ENCODE measurements around the gene DNAH1.

DNAH1 gene

DNA sequence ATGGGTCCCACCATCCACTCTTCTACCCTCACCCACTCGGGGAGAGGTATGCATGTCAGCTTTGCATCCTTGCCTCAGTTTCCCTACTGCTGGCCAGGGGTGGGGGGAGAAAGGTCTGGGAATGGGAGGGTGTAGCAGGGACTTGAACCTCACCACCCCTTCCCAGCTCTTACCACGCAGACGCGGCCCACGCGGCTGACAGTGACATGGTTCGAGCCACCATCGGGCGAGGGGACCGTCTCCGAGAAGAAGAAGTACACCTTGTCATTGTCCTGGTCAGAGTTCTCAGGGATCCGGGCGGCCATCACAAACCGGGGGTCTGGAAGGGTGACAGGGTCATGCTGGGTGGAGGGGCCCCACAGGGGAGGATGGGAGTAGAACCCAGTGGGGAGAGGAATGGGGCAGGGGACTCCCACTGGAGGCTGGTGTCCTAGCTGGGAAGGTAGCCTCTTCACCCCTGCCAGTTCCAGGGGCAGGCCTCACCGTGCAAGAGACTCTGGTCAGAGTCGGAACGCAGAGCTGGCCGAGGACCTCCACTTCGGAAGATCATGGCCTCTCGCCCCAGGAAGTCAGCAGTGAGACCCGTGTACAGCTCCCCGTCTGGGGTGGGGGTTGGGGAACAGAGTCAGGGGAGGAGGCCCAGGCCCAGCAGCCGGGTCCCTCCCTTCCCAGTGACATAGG lies 125.1 kb downstream of the DNAH1 start:
- no peak for DNase-seq (ENCODE audit: low read depth)
- TF ChIP-seq, protein P1, sequence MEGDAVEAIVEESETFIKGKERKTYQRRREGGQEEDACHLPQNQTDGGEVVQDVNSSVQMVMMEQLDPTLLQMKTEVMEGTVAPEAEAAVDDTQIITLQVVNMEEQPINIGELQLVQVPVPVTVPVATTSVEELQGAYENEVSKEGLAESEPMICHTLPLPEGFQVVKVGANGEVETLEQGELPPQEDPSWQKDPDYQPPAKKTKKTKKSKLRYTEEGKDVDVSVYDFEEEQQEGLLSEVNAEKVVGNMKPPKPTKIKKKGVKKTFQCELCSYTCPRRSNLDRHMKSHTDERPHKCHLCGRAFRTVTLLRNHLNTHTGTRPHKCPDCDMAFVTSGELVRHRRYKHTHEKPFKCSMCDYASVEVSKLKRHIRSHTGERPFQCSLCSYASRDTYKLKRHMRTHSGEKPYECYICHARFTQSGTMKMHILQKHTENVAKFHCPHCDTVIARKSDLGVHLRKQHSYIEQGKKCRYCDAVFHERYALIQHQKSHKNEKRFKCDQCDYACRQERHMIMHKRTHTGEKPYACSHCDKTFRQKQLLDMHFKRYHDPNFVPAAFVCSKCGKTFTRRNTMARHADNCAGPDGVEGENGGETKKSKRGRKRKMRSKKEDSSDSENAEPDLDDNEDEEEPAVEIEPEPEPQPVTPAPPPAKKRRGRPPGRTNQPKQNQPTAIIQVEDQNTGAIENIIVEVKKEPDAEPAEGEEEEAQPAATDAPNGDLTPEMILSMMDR (IDR thresholded peaks at IDR 0.05; ENCODE audit: low read depth, low read length, missing control alignments) = no peak
- no peak overlapping the region for H3K4me3 ChIP-seq (ENCODE audit: low read depth, low read length)

- no peak for DNase-seq (ENCODE audit: low read depth)
- no peak overlapping the region for H3K4me3 ChIP-seq (ENCODE audit: low read depth, low read length)
- TF ChIP-seq, protein P1 (IDR thresholded peaks at IDR 0.05; ENCODE audit: low read depth, low read length, missing control alignments) = no peak
Observed at GRCh38 chr3:52441772-52442332, 125.7 kb downstream of the DNAH1 start.

GRCh38 chr3:52442409-52443267 lies 126.5 kb downstream of the DNAH1 start:
- TF ChIP-seq, protein P1 (IDR thresholded peaks at IDR 0.05; ENCODE audit: low read depth, low read length, missing control alignments) = no peak
- H3K4me3 ChIP-seq (ENCODE audit: low read depth, low read length) = no peak overlapping the region
- no peak for DNase-seq (ENCODE audit: low read depth)

GRCh38 chr3:52443268-52443610 lies 127.1 kb downstream of the DNAH1 start:
- TF ChIP-seq, protein P1 (IDR thresholded peaks at IDR 0.05; ENCODE audit: low read depth, low read length, missing control alignments) = no peak
- DNase-seq (ENCODE audit: low read depth) = no peak

DNA sequence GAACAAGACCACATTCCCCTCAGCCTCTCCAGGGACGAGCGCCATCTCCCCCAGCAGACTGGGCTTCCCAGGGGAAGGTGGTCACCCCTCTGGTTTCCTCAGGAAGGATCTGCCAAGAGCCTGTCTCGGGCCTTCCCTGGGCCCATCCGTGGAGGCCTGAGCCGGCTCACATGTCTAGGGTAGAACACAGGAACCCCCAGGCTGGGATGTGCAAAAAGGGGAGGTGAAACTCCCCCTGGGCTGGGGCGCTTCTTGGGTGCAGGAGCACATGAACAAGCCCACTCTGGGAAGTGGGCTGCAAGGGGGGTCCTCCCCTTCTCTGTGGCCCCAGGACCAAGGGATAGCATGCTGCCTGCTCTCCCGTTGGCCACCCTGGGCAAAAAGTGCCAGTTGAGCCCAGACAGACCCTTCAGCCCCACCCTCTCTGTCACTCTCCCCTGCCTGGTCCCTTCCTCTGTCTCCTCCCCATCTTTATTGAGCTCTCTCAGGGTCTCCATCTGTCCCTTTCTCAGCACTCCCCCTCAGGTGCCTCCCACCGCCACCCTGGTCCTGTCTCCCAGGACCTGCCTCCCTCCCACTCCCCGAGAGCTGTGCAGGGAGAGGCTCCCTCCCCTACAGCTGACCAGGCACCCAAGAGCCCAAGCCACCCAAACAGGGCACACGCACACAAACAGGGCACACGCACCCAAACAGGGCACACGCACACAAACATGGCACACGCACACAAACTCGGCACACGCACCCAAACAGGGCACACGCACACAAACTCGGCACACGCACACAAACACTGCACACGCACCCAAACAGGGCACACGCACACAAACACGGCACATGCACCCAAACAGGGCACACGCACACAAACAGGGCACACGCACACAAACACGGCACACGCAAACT lies 127.9 kb downstream of the DNAH1 start:
- no peak overlapping the region for H3K4me3 ChIP-seq (ENCODE audit: low read depth, low read length)
- DNase-seq (ENCODE audit: low read depth) = no peak
- TF ChIP-seq, protein P1 (IDR thresholded peaks at IDR 0.05; ENCODE audit: low read depth, low read length, missing control alignments) = no peak

More at GRCh38 chr3:52443268-52443610, 127.1 kb downstream of the DNAH1 start:
- no peak overlapping the region for H3K4me3 ChIP-seq (ENCODE audit: low read depth, low read length)
